GM12878 (cell line): ENCODE data around the gene PVALEF. TPM values are rescaled to one million over a fixed set of nuclear protein-coding genes. Genes with fewer than 3 reads are reported as not detected.

Source experiments
- ATAC-seq: fragments of 200-7000 bp; cut with Tn5 transposase; 3 replicates; pipeline ENCODE4 v1.9.1; 2020; ENCODE audit warnings: mild to moderate bottlenecking, moderate library complexity
- BruUV-seq: library from RNA; stranded (reverse); fragments of 400-500 nt; replicated peaks from 2 replicates; lab custom pipeline; 2021; lab: Mats Ljungman, UMichigan
- CTCF ChIA-PET: fragments of 300-600 bp; sonication (Branson Sonifier 250); formaldehyde crosslinking; extraction: SDS; loops from one replicate; lab custom pipeline; 2021; ENCODE audit warnings: inconsistent platforms; lab: Yijun Ruan, JAX
- POLR2A ChIA-PET: fragments of 350-600 bp; formaldehyde crosslinking; extraction: SDS; loops from one replicate; lab custom pipeline; 2021; ENCODE audit warnings: inconsistent platforms; lab: Charles Lee
- RAD21 ChIA-PET: fragments of 300-600 bp; sonication (Branson Sonifier 250); formaldehyde crosslinking; loops from one replicate; lab custom pipeline; 2023; ENCODE audit warnings: antibody characterized with exemption; ENCODE audit not compliant: unreplicated experiment; lab: Charles Lee
- SMC1A ChIA-PET: fragments of 300-600 bp; sonication (Branson Sonifier 250); formaldehyde crosslinking; loops from one replicate; lab custom pipeline; 2023; ENCODE audit not compliant: unreplicated experiment, uncharacterized antibody; lab: Charles Lee
- DNase-seq: peaks from one replicate; pipeline ENCODE4 v3.0.0-alpha.2; 2011; ENCODE audit warnings: low read depth, low spot score
- FAIRE-seq: peaks from 3 replicates; lab custom pipeline; 2011; peaks lifted over from hg19 to GRCh38; lab: Jason Lieb, UNC
- H2AFZ ChIP-seq: 2 replicates; pipeline ENCODE4 v1.6.0; 2011; ENCODE audit warnings: low read depth, low read length, control low read depth; ENCODE audit not compliant: control insufficient read depth
- H3K27ac ChIP-seq: 2 replicates; pipeline ENCODE4 v1.5.1; 2011; ENCODE audit warnings: control low read depth; ENCODE audit not compliant: control insufficient read depth, insufficient read depth
- H3K27me3 ChIP-seq, 2 experiments: replicated peaks in 1 of 2; 2 replicates each; pipeline versions ENCODE4 v1.6.0 to v1.6.1; 2011; ENCODE audit warnings: low read length in 1 of 2; ENCODE audit not compliant: control insufficient read depth in 2 of 2, insufficient read depth in 2 of 2
- H3K36me3 ChIP-seq, 2 experiments: 2 replicates each; pipeline ENCODE4 v1.5.1; 2011; ENCODE audit warnings: low read length in 1 of 2; ENCODE audit not compliant: control insufficient read depth in 2 of 2, insufficient read depth in 2 of 2
- H3K4me1 ChIP-seq: 2 replicates; pipeline ENCODE4 v1.6.1; 2011; ENCODE audit warnings: mild to moderate bottlenecking, low read length, moderate library complexity, mixed read lengths; ENCODE audit not compliant: control insufficient read depth, insufficient read depth
- H3K4me2 ChIP-seq: 2 replicates; pipeline ENCODE4 v1.6.0; 2011; ENCODE audit warnings: control low read depth; ENCODE audit not compliant: control insufficient read depth, insufficient read depth
- H3K4me3 ChIP-seq: fragments of 200-600 bp; sonication (generic); 2 replicates; pipeline ENCODE4 v1.5.1; 2016
- H3K79me2 ChIP-seq: 2 replicates; pipeline ENCODE4 v1.6.0; 2011; ENCODE audit warnings: low read length; ENCODE audit not compliant: control insufficient read depth, insufficient read depth
- H3K9ac ChIP-seq: 2 replicates; pipeline ENCODE4 v1.8.0; 2011; ENCODE audit warnings: low read length, control low read depth, mixed read lengths; ENCODE audit not compliant: control insufficient read depth, insufficient read depth
- H3K9me3 ChIP-seq: replicated peaks from 3 replicates; pipeline ENCODE4 v1.5.1; 2011; ENCODE audit warnings: mild to moderate bottlenecking, low read length; ENCODE audit not compliant: control insufficient read depth, insufficient read depth
- H4K20me1 ChIP-seq: 2 replicates; pipeline ENCODE4 v1.6.0; 2011; ENCODE audit not compliant: control insufficient read depth, insufficient read depth
- ATF7 ChIP-seq: fragments of 450-650 bp; IDR thresholded peaks from 2 replicates; pipeline ENCODE4 v1.6.1; 2016; ENCODE audit warnings: low read depth, mild to moderate bottlenecking
- CHD2 ChIP-seq: IDR thresholded peaks from 2 replicates; pipeline ENCODE4 v1.6.1; 2011; ENCODE audit warnings: low read depth, low read length, improper control_type of control experiment, borderline replicate concordance
- DPF2 ChIP-seq: fragments of 450-650 bp; IDR thresholded peaks from 2 replicates; pipeline ENCODE4 v1.6.1; 2017; ENCODE audit warnings: mild to moderate bottlenecking
- ELK1 ChIP-seq: IDR thresholded peaks from 2 replicates; pipeline ENCODE4 v1.6.1; 2012; ENCODE audit warnings: low read depth, low read length, improper control_type of control experiment
- FOXK2 ChIP-seq: fragments of 450-650 bp; IDR thresholded peaks from 2 replicates; pipeline ENCODE4 v1.6.1; 2017; ENCODE audit warnings: mild to moderate bottlenecking, moderate library complexity
- GABPA ChIP-seq: IDR thresholded peaks from 2 replicates; pipeline ENCODE4 v1.6.1; 2014; ENCODE audit warnings: antibody characterized with exemption, low read depth, mild to moderate bottlenecking, inconsistent platforms
- GATAD2B ChIP-seq: fragments of 450-650 bp; conservative IDR thresholded peaks from 2 replicates; pipeline ENCODE4 v1.6.1; 2017; ENCODE audit warnings: low read depth, mild to moderate bottlenecking, moderate library complexity
- HDAC2 ChIP-seq: fragments of 200-600 bp; sonication (generic); IDR thresholded peaks from 2 replicates; pipeline ENCODE4 v1.6.1; 2017
- SKIL ChIP-seq: fragments of 450-650 bp; IDR thresholded peaks from 2 replicates; pipeline ENCODE4 v1.6.1; 2017; ENCODE audit warnings: mild to moderate bottlenecking, low read depth, inconsistent platforms; ENCODE audit not compliant: poor library complexity, severe bottlenecking
- SPI1 ChIP-seq: IDR thresholded peaks from 2 replicates; pipeline ENCODE4 v1.6.1; 2011; ENCODE audit warnings: low read depth, mild to moderate bottlenecking, low read length, moderate library complexity, borderline replicate concordance; ENCODE audit not compliant: insufficient read depth
- ZNF24 ChIP-seq: fragments of 450-650 bp; IDR thresholded peaks from 2 replicates; pipeline ENCODE4 v1.6.1; 2017; ENCODE audit warnings: antibody characterized with exemption, mild to moderate bottlenecking
- ZZZ3 ChIP-seq: IDR thresholded peaks from 2 replicates; pipeline ENCODE4 v1.6.1; 2011; ENCODE audit warnings: low read depth; ENCODE audit not compliant: control insufficient read depth, insufficient read length
- WGBS: methylation state at CpG from one replicate; pipeline ENCODE4 v1.1.6; 2016; ENCODE audit warnings: low lambda C conversion rate; ENCODE audit not compliant: insufficient replicate concordance, insufficient coverage; ENCODE audit errors: missing lambda C conversion rate; 5-methylcytosine and 5-hydroxymethylcytosine counted together
- in situ Hi-C: fragments of 300-500 bp; cut with MboI; formaldehyde crosslinking; loops from 9 replicates; pipeline ENCODE4 v1.14.3; 2018; ENCODE audit warnings: mixed read lengths
- intact Hi-C: fragments of 100-400 bp; cut with micrococcal nuclease; formaldehyde crosslinking; loops from one replicate; pipeline ENCODE4 v1.14.2; 2022; ENCODE audit not compliant: unreplicated experiment
- polyA plus RNA-seq, 11 experiments: library from polyadenylated mRNA; depleted of rRNA in 4 of 11; unstranded in 6 of 11; stranded (reverse) in 5 of 11; fragments of >200 nt; fragmentation: Nextera tagmentation in 4 of 11; fragmentation: Illumina TruSeq in 1 of 11; extraction: Ambion mirVana in 4 of 11; extraction: Trizol in 1 of 11; gene quantifications; 1 replicate in 1 of 11; 2 replicates in 10 of 11; pipeline versions ENCODE4 v1.2.1 to v1.2.3, GENCODE V29; 2011 to 2016; ENCODE audit warnings: inconsistent platforms in 2 of 11, missing spikeins in 2 of 11, low read depth in 1 of 11
- total RNA-seq, 4 experiments: library from RNA; depleted of rRNA in 3 of 4; stranded (reverse); fragments of >200 nt in 3 of 4; fragmentation: Illumina TruSeq in 1 of 4; extraction: Trizol in 1 of 4; gene quantifications; 2 replicates each; pipeline versions ENCODE4 v1.2.1 to v1.2.3, GENCODE V29; 2013 to 2021
- TF ChIP-seq, protein P1 (sequence below): fragments of 450-650 bp; conservative IDR thresholded peaks from 2 replicates; pipeline ENCODE4 v1.6.1; 2017; ENCODE audit warnings: mild to moderate bottlenecking, moderate library complexity
- TF ChIP-seq, protein P2 (sequence below): fragments of 450-650 bp; IDR thresholded peaks from 2 replicates; pipeline ENCODE4 v1.6.1; 2018; ENCODE audit warnings: mild to moderate bottlenecking, low read depth, moderate library complexity; ENCODE audit not compliant: partially characterized antibody

Gene PVALEF
- total and polyA plus RNA-seq, 10 of the 15 experiments (the other 5 are each of a cell fraction or from before 2014, with no cell fraction given) = not detected

DNA sequence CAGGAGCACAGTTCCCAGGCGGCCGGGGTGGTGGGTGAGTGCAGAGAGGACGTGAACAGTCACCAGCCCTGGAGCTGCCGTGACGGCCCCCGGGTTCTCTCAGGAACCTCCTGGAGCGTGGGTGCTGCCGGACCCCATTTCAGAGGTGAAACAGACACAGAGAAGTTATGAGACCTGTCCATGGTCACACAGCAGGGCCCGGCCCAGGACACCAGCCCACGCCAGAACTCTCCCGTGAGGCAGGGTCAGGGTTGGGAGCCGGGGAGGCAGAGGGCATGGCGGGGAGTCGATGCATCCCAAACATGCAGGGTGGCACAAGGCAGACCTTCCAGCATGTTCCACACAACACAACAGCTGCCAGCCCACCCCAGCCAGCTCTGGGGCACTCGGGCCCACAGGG lies 3.8 kb upstream of the PVALEF start (continued):
- TF ChIP-seq SKIL (no peak), GABPA (no peak), FOXK2 (no peak)

- Histone ChIP-seq H3K4me3 (no peak overlapping the region), H3K9ac (no peak overlapping the region), H2AFZ (no peak overlapping the region), H4K20me1 (no peaks in the 10 kb centered on the region), H3K9me3 (no peaks in the 10 kb centered on the region), H3K4me2 (no peak overlapping the region), H3K27me3 (no peaks in the 10 kb centered on the region; a peak in 2 of 4 replicates), H3K4me1 (no peaks in the 10 kb centered on the region), H3K27ac (no peak overlapping the region), H3K36me3 (no peaks in the 10 kb centered on the region), H3K79me2 (no peaks in the 10 kb centered on the region)
- POLR2A ChIA-PET = no interaction called here
- no peak for ATAC-seq
- intact Hi-C loops (no loop called here), in situ Hi-C loops (no loop called here)
- RAD21 ChIA-PET = no interaction called here
- no peak for FAIRE-seq
- no peak for DNase-seq
- CTCF ChIA-PET = no interaction called here
- 30% methylated on average over 11 of the region's 16 CpGs for WGBS
- SMC1A ChIA-PET = no interaction called here
- no TSS peak for BruUV-seq
- TF ChIP-seq GATAD2B = no peak
- TF ChIP-seq, protein P1, sequence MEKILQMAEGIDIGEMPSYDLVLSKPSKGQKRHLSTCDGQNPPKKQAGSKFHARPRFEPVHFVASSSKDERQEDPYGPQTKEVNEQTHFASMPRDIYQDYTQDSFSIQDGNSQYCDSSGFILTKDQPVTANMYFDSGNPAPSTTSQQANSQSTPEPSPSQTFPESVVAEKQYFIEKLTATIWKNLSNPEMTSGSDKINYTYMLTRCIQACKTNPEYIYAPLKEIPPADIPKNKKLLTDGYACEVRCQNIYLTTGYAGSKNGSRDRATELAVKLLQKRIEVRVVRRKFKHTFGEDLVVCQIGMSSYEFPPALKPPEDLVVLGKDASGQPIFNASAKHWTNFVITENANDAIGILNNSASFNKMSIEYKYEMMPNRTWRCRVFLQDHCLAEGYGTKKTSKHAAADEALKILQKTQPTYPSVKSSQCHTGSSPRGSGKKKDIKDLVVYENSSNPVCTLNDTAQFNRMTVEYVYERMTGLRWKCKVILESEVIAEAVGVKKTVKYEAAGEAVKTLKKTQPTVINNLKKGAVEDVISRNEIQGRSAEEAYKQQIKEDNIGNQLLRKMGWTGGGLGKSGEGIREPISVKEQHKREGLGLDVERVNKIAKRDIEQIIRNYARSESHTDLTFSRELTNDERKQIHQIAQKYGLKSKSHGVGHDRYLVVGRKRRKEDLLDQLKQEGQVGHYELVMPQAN = no peak
- TF ChIP-seq ATF7 = no peak
- no peak for TF ChIP-seq HDAC2
- TF ChIP-seq, protein P2, sequence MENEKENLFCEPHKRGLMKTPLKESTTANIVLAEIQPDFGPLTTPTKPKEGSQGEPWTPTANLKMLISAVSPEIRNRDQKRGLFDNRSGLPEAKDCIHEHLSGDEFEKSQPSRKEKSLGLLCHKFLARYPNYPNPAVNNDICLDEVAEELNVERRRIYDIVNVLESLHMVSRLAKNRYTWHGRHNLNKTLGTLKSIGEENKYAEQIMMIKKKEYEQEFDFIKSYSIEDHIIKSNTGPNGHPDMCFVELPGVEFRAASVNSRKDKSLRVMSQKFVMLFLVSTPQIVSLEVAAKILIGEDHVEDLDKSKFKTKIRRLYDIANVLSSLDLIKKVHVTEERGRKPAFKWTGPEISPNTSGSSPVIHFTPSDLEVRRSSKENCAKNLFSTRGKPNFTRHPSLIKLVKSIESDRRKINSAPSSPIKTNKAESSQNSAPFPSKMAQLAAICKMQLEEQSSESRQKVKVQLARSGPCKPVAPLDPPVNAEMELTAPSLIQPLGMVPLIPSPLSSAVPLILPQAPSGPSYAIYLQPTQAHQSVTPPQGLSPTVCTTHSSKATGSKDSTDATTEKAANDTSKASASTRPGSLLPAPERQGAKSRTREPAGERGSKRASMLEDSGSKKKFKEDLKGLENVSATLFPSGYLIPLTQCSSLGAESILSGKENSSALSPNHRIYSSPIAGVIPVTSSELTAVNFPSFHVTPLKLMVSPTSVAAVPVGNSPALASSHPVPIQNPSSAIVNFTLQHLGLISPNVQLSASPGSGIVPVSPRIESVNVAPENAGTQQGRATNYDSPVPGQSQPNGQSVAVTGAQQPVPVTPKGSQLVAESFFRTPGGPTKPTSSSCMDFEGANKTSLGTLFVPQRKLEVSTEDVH = no peak
- no peak for TF ChIP-seq ELK1
- TF ChIP-seq SPI1 = no peak
- no peak for TF ChIP-seq ZNF24
- no peak for TF ChIP-seq CHD2
- no peak for TF ChIP-seq ZZZ3
- TF ChIP-seq DPF2 = no peak
Observed at GRCh38 chr17:81161972-81162371, 3.3 kb upstream of the PVALEF start.
